C4-2B (cell line): ENCODE data around the gene LRRC28.

ENCODE experiments used
- CTCF ChIP-seq: fragments of 450-650 bp; conservative IDR thresholded peaks from 2 replicates; pipeline ENCODE4 v1.5.1; 2017; ENCODE audit warnings: mild to moderate bottlenecking
- ZFX ChIP-seq: fragments of 450-650 bp; IDR thresholded peaks from 2 replicates; pipeline ENCODE4 v1.6.1; 2017

- no peak for TF ChIP-seq CTCF
- TF ChIP-seq ZFX, result no peak
Measured at GRCh38 chr15:99307735-99308134, 56.5 kb downstream of the LRRC28 start.
